ENCODE data around the gene XRCC4.
A peak's percentile ranks its signal among the peaks of the same experiment; 100 is the strongest.

XRCC4 gene

GRCh38 chr5:83245037-83245436, 167.7 kb downstream of the XRCC4 start:
- TF ChIP-seq ZNF394 (tag by site-specific recombination; IDR thresholded peaks at IDR 0.05; ENCODE audit: borderline replicate concordance) (no peak), ZNF571 (tag by site-specific recombination; IDR thresholded peaks at IDR 0.05) (no peak), SCRT1 (tag by site-specific recombination; IDR thresholded peaks at IDR 0.05; ENCODE audit: borderline replicate concordance) (peak; percentile 53; the same call in 1 of the 2 replicates), ZNF513 (tag by site-specific recombination; IDR thresholded peaks at IDR 0.05) (no peak), HOXC10 (CRISPR knock-in tag; IDR thresholded peaks at IDR 0.05) (no peak), ZFP69B (tag by site-specific recombination; IDR thresholded peaks at IDR 0.05) (no peak), ZNF350 (tag by site-specific recombination; IDR thresholded peaks at IDR 0.05) (no peak), SP7 (tag by site-specific recombination; IDR thresholded peaks at IDR 0.05) (no peak), ZNF624 (tag by site-specific recombination; IDR thresholded peaks at IDR 0.05) (no peak), BCL11A (tag by site-specific recombination; IDR thresholded peaks at IDR 0.05; ENCODE audit: low read depth) (no peak), ZSCAN4 (tag by site-specific recombination; IDR thresholded peaks at IDR 0.05) (no peak), SCRT2 (tag by site-specific recombination; IDR thresholded peaks at IDR 0.05) (peak; percentile 79), ZNF677 (tag by site-specific recombination; IDR thresholded peaks at IDR 0.05) (no peak), ZNF585B (tag by site-specific recombination; IDR thresholded peaks at IDR 0.05) (no peak)
- ChIA-PET CTCF (no interaction called here), POLR2A (no interaction called here)
- peaks cover 4% of the 10 kb centered on the region; the same call in 1 of the 2 replicates for H3K4me1 ChIP-seq (ENCODE audit: control insufficient read depth, insufficient read depth, low read length)
- no peak overlapping the region for H3K27ac ChIP-seq (ENCODE audit: extremely low read depth, low read depth, low read length)
- H3K9me3 ChIP-seq (ENCODE audit: control insufficient read depth, insufficient read depth, low read depth, low read length) = no peaks in the 10 kb centered on the region
- no peak overlapping the region for H3K4me3 ChIP-seq (ENCODE audit: low read depth, low read length)
- H3K36me3 ChIP-seq (ENCODE audit: control insufficient read depth in 2 of 2, insufficient read depth in 1 of 2, low read length in 2 of 2) = no peaks in the 10 kb centered on the region

GRCh38 chr5:83246071-83246470, 168.7 kb downstream of the XRCC4 start:
- peaks cover 4% of the 10 kb centered on the region; the same call in 1 of the 2 replicates for H3K4me1 ChIP-seq (ENCODE audit: control insufficient read depth, insufficient read depth, low read length)
- H3K9me3 ChIP-seq (ENCODE audit: control insufficient read depth, insufficient read depth, low read depth, low read length) = no peaks in the 10 kb centered on the region
- H3K4me3 ChIP-seq (ENCODE audit: low read depth, low read length) = no peak overlapping the region
- ChIA-PET CTCF (no interaction called here), POLR2A (no interaction called here)
- H3K36me3 ChIP-seq (ENCODE audit: control insufficient read depth in 2 of 2, insufficient read depth in 1 of 2, low read length in 2 of 2) = no peaks in the 10 kb centered on the region
- no peak overlapping the region for H3K27ac ChIP-seq (ENCODE audit: extremely low read depth, low read depth, low read length)
- TF ChIP-seq ZNF280C (tag by site-specific recombination; IDR thresholded peaks at IDR 0.05) (no peak), ZNF426 (tag by site-specific recombination; IDR thresholded peaks at IDR 0.05) (no peak), ZNF670 (tag by site-specific recombination; IDR thresholded peaks at IDR 0.05; ENCODE audit: low read depth) (no peak), ZBTB49 (tag by site-specific recombination; IDR thresholded peaks at IDR 0.05; ENCODE audit: low read depth) (no peak), BCL6B (tag by site-specific recombination; IDR thresholded peaks at IDR 0.05) (no peak), ZNF155 (tag by site-specific recombination; IDR thresholded peaks at IDR 0.05) (no peak)
